Raji (cell line): ENCODE measurements around the gene BRD1.

Experiments
- POLR2A ChIP-seq: IDR thresholded peaks from 2 replicates; pipeline ENCODE4 v1.6.1; 2011; ENCODE audit warnings: low read depth, low read length, control low read depth; ENCODE audit not compliant: insufficient read depth

Gene BRD1

DNA sequence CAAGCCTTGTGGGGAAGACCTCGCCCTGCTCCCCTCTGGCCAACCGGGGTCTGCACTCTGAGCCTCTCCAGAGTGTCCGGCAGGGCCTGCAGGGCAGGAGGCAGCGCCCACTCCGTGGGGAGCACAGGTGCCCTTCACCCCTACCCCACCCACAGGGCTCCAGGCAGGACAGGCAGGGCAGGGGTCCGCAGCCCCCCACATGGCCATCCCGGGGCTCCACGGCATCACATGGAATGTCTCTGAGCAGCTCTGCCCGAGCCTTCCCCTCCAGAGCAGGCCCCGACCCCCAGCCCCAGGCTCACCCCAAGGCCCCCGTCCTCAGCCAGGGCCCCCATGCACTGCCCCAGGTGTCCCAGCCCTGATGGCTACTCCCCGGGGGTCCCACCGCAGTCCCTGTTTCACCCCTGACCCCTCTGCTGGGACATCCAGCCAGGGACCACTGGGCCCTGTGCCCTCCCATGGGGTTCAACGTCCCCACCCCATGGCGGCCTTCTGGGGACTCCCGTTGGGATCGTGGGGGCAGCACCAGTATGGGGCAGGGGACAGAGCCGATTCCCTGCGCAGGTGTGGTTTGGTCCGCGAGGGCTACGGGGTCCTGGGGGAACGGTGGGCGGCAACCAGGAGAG, 77.7 kb downstream of the BRD1 start:
- TF ChIP-seq POLR2A = no peak

DNA sequence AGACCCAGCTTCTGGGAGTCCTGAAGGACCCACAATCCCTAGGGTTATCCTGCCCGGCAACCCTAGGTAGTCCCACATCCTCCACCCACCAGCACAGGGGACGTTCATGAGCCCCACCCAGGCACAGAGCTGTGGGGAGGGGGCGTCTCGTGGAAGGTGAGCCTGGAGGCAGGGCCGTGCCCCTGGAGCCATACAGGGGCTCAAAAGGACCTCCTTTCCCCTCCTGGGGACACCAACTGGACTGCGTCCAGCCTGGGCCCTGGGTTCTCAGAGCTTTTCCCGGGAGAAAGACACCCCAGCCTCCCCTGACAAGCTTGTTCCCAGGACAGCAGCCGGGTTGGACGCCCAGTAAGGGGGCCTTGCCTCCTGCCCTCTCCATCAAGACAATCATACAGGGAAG, 78.4 kb downstream of the BRD1 start:
- no peak for TF ChIP-seq POLR2A

DNA sequence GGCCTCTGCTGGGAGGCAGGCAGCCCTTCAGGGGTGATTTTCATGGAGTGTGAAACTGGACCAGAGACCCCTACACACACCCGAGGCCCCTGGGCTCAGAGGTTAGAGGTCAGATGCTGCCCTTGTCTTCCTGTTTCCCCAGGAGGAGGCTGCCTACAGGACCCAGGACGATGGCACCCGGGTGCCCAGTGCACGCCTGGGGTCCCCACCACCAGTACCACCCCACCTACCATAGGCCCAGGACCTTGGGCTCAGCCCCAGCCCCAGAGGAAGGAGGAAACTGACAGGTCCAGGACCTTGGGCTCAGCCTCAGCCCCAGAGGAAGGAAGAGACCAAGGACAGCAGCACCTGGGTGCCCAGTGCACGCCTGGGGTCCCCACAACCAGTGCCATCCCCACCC, 79.2 kb downstream of the BRD1 start:
- TF ChIP-seq POLR2A = no peak

DNA sequence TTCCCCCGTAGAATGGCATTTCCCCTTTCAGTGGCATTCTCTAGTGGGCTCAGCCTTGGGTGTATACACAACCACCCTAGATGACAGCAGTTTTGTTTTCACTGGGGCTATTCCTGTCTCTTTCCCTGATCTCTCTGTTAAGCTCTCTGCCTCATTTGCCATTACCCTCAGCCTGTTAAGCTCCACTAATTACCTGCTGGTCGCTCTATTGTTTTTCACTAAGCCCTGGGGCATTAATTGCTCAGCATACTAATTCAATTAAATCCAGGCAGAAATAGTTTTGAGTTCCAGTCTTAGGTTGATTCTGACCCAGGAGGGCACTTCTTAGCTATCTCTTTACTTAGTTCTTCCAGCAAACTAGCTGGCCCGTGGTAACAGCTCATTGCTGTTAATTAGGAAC, 80.0 kb downstream of the BRD1 start:
- no peak for TF ChIP-seq POLR2A

DNA sequence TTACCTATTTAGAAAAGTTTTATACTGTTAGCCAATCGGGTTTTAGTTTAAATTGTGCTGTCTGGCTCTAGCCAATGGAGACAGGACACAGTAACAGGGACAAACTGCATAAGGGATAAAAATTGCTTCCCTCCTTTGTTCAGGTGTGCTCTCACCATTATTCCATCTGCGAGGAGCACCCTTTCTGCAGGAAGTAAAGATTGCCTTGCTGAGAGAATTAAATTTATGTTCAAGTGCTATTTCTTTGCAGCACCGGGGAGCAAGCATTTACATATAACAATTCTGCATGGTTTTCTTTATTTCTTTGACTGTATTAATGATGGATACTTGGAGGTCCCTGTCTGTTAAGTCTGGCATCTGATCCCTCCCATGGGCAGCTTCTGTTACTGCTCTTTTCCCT, 80.5 kb downstream of the BRD1 start:
- TF ChIP-seq POLR2A = no peak

DNA sequence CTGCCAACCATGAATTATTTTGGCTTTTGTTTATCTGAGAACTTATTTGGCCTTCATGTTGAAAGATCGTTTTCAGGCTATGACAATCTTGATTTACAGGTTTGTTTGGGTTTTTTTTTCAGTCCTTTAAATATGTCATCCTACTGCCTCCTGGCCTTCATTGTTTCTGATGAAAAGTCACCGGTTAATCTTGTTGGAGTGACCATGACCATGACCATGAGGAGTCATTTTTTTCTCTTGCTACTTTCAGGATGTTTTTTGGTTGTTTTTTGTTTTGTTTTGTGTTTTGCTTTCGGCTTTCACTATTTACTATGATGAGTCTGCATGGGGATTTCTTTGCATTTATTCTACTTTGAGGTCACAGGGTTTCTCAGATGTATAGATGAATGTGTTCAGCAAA, 81.6 kb downstream of the BRD1 start:
- TF ChIP-seq POLR2A = no peak

DNA sequence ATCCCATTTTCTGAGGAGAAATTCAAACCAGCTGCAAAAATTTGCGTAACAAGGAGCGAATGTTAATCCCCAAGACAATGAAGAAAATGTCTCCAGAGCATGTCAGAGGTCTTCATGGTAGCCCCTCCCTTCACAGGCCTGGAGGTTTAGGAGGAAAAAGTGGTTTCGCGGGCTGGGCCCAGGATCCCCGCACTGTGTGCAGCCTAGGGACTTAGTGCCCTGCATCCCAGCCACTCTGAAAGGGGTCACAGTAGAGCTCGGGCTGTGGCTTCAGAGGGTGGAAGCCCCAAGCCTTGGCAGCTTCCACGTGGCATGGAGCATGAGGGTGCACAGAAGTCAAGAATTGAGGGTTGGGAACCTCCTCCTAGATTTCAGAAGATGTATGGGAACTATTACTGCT, 87.4 kb downstream of the BRD1 start:
- no peak for TF ChIP-seq POLR2A

DNA sequence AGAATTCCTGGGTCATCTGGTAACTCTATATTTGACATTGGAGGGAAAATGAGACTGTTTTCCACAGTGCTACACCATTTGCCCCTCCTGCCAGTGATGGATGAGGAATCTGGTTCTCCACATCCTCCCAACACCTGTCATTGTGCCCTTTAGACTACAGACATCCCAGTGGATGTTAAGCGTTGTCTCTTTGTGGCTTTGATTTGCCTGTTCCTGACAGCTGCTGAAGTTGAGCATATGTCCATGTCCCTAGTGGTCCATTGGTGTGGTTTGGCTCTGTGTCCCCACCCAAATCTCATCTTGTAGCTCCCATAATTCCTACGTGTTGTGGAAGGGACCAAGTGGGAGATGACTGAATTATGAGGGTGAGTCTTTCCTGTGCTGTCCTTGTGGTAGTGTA, 88.5 kb downstream of the BRD1 start:
- no peak for TF ChIP-seq POLR2A

DNA sequence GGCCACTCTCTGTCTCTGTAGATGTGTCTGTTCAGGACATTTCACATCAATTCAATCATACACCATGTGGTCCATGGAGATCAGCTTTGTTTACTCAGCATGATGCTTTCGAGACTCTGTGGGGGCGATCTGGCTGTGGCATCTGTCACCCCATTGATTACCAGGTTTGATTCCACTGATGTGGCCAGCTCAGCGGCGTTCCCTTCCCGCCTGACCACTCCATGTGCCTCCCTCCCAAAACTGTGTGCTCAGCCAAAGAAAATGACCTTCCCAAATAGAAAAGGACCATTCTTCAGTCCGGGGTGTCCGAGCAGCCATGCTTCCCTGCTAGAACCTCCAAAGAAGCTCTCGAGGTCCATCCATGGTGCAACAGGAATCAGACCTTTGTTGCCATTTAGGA, 89.1 kb downstream of the BRD1 start:
- no peak for TF ChIP-seq POLR2A

DNA sequence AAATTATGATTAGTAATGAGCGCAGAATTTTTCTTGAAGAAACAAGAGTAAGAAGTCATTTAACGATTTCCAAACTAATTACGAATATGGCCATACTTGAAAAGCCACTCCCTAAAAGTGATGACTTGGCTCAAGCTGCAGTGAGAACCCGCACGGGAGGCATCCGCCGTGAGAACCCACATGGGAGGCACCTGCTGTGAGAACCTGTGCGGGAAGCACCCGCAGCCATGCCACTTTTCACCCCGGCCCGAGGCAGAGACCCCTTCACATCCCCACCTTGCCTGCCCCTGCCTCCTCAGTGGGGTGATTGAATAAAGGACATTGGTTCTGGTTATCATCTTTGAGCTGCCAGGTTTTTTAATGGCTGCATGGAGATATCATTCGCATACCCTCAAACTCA, 89.7 kb downstream of the BRD1 start:
- TF ChIP-seq POLR2A = no peak

DNA sequence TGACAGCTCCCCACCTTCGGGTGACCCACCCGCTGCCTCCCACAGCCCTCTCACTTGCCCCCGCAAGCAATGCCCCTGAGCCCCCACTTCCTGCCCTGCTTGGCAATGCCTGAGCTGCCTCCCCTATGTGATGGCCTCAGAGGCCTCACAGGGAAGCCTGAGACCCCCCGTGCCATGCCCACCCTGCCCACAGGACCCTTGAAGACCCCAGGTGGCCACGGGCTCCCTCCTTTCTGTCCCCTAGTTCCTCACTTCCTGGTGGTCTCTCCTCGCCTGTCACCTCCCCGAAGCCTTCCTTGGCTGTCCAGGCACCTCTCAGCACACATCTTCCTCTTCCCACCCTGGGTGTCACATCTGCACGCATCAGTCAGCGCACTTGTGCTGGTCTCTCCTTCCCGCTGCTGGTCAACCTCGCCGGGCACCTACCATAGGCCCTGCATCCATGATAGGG, 90.5 kb downstream of the BRD1 start:
- no peak for TF ChIP-seq POLR2A

DNA sequence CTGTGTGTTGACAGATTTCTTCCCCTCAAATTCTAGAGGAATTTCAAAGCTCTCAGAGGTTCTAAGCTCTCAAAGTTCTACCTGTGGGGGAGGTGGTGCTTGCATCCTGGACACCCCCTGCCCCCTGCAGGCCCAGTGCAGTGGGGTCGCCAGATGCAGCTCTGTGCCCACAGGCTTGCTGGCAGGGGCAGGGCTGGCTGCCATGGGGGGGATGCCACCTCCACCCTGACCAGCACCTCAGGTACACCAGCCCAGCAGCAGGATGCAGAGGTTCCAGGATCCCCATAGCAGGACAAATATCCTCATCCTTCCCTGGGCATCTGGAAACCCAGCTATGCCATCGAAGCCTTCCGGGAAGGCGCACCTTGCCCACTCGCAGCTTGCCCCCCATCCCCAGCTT, 91.1 kb downstream of the BRD1 start:
- no peak for TF ChIP-seq POLR2A

DNA sequence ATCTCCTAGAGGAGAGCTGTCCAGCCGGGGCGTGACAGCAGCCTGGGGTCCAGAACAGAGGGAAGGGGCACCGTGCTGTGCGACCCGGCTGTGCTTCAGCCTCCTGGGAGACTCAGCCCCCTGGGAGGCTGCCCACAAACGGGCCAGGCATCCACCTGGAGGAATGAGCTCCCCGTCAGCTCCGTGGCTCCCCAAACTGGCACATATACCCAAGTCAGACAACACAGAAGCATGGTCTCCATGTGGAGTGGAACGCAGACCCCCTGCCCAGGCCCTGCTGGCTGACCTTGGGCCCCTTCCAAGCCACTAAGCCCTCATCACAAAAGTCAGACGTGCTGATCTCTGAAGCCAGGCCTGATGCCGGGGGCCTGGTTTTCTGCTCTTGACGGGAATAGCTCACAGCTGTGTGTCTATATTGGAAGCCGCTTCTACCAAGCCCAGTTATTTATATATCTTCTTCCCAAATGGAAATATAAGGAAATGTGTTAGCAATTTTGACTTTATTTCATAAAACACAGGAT, 91.7 kb downstream of the BRD1 start:
- TF ChIP-seq POLR2A = no peak

DNA sequence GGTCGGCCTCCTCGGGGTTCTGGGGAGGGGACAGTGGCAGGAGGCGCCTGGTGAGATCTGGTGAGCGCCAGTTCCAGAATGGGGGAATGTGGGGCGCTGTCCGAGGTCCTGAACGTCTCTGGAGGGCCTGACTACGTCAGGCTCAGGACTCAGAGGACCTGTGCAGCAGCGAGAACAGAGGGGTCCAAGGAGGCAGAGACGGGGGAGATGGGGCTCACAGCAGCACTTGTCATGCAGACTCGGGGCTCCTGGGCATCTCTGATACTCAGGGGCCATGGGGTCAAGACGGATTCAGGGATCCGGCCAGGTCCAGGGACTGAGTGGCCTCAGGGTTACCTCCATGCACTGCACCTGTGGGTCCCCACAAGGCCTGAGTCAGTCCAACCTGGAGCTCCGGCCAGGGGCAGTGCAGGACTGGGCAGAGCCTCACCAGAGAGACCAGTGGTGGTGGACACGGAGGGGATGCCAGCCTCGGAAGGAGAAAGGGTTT, 92.2 kb downstream of the BRD1 start:
- TF ChIP-seq POLR2A = no peak

DNA sequence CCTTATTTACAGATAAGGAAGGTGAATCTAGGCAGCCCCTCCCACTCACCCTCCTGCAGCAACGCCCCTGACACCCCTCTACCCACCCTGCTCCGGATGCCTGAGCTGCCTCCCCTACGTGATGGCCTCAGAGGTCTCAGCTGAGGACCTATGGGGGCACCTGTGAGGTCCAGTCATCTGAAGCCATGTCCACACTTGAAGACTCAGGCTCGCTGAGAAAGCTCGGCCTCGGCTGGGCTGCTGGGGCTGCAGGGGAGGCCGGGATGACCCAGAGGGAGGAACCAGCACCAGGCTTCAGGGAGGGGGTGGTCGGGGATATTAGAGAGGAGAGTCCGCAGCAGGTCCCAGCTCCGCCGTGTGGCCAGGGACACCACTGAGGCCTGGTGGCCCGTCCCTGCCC, 92.8 kb downstream of the BRD1 start:
- TF ChIP-seq POLR2A = no peak

DNA sequence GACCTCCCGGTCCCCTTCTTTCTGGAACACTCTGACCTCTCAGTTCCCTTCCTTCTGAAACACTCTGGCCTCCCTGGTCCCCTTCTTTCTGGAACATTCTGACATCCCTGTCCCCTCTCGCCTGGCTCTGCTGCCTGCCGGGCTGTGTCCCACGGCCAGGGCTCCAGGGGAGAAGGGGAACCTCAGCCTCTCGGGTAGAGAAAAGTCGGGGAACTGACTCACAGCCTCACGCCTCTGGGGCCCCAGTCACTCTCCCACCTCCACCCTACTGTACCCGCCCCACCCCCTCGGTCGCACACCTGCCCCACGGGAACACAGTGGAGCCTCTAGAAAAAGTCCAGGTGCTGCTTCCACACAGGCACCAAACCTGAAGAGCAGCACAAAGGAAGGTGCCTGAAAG, 93.3 kb downstream of the BRD1 start:
- no peak for TF ChIP-seq POLR2A

DNA sequence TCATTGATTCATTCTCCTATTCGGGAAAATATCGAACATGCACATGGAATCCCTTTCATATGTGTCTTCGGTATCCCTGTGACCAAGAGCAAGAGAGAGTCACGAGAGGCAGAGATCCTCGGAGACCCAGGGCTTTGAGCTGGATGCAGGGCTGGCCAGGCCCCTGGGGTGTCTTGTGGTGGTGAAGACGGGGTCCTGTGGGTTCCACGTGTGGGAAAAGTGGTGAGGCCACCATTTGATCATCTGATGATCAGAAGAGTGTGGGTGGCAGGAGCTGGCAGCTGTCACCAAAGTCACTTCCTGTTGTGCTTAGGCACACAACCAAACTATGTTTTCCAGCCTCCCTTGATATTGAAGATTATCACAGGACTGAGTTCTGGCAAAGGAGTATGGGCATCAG, 94.0 kb downstream of the BRD1 start:
- TF ChIP-seq POLR2A = no peak
